HG03066 (cell line): ENCODE measurements around the gene SORCS2.

Source experiments
- ATAC-seq: cut with Tn5 transposase; IDR thresholded peaks from one replicate; pipeline ENCODE4 v1.9.1; 2021; ENCODE audit warnings: low read depth; ENCODE audit not compliant: unreplicated experiment

SORCS2 gene

GRCh38 chr4:7648544-7649395, 456.4 kb downstream of the SORCS2 start:
- ATAC-seq = no peak

GRCh38 chr4:7649411-7649740, 457.0 kb downstream of the SORCS2 start:
- no peak for ATAC-seq

DNA sequence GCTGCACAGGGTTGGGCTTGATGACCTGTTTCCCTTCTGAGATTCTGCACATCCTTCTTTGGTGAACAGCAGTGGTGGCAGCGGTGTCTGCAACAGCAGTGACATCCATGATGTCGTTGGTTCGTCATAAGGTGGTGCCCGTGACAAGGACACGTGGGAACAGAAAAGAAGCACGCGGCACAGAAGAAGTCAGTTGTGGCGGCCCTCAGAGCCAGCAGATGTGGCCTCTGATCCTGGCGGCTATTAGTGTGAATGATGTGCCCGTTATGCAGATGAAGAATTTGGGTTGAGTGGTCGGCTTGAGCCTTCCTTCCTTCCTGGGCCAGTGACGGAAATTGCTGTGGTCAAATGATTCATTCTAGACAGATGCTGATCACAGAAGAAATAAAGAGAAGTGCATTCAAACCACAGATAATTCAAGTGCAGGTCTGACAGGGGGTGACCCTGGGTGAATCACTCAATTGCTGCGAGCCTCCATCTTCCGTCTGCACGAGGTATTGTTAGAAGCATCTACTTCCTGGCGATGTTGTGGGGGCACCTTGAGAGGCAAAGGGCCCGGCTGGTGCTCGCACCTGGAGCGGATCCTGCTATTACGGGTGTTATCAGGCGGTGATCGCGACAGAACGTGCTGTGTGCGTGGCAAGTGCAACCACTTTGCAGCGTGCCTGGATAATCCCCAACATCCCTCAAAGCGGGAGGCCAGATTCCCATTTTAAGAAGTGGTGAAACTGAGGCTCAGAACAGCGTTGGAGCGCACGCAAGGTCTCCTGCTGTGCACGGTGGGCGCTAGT, 457.6 kb downstream of the SORCS2 start:
- ATAC-seq = no peak

DNA sequence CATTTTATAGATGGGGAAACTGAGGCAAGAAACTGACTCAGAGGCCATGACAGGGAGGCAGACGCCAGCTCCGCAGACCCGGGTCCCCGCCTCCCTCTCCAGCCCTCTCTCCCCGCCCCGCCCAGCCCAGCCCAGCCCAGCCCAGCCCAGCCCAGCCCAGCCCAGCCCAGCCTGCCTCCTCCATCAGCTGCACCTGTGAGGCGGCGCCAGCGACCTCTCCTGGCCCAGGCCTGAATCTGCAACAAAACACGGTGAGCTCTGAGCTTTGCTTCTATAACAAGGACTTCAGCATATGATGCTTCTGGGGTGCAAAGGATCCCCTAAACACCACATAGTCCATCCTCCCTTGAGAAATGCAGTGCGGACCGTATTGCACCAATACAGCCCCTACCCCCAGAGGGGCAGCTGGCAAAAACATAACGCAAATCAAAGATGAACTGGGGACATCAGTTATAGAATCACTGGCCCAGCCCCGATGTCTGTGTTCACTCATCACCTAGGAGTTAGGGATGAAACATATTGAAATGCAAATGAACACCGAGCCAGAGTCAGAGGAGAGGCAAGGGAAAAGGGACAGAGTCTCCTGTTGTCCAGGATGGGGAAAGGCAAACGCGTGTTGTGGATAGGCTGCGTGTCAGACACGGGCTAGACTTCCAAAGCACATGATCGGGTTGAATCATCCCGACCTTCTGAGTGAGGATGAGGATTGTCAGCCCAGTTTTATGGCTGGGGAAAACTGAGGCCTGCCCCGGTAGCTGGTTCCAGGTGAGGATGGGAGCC, 458.5 kb downstream of the SORCS2 start:
- ATAC-seq = no peak

DNA sequence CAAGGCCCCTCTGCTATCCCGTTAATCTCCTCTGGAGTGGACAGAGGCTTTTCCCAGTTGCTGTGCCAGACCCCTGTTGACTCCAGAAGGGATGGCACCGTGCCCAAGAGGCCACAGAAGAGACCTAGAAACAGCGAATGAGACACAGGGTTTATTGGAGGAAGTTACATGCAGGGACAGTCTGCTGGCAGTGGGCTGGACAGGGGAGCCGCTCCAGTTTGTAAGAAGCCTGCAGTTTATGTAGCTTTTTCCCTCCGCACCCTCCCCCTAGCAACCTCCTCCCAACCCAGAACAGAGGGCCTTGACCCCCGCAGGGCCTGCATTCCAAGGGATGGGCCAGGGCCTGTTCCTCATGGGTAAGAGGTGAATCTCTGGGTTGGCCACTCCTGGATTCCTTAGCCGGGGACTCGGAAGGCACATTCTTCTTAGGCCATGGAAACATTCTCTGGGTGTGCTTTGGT, 459.2 kb downstream of the SORCS2 start:
- no peak for ATAC-seq

- ATAC-seq = no peak
These were observed 459.7 kb downstream of the SORCS2 start for GRCh38 chr4:7652006-7652405.

DNA sequence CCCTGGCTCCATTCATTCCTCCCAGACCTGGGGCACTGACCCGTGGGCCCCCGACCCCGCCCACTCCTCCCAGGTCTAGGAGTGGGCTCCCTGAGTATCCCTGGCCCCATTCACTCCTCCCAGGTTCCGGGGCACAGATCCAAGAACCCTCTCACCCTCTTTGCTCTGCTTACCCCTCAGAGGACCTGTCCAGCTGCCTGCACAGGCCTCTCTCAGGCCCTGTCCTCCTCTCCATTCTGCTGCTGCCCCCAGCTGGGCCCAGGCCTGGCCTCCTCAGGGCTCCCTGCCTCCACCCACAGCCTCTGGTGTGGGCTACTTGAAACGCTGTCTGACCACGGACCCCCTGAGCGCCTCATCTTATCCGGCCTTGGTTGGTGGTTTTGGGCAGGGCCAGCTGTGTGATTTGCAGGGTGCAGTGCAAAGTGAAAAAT, 460.1 kb downstream of the SORCS2 start:
- no peak for ATAC-seq

GRCh38 chr4:7652906-7653305, 460.6 kb downstream of the SORCS2 start:
- no peak for ATAC-seq

GRCh38 chr4:7653510-7654369, 461.4 kb downstream of the SORCS2 start:
- ATAC-seq = no peak

GRCh38 chr4:7654550-7655445, 462.5 kb downstream of the SORCS2 start:
- ATAC-seq = no peak

- ATAC-seq = no peak
These were observed 463.3 kb downstream of the SORCS2 start for GRCh38 chr4:7655511-7656243.

- ATAC-seq = no peak
These were observed 464.0 kb downstream of the SORCS2 start for GRCh38 chr4:7656244-7656800.

DNA sequence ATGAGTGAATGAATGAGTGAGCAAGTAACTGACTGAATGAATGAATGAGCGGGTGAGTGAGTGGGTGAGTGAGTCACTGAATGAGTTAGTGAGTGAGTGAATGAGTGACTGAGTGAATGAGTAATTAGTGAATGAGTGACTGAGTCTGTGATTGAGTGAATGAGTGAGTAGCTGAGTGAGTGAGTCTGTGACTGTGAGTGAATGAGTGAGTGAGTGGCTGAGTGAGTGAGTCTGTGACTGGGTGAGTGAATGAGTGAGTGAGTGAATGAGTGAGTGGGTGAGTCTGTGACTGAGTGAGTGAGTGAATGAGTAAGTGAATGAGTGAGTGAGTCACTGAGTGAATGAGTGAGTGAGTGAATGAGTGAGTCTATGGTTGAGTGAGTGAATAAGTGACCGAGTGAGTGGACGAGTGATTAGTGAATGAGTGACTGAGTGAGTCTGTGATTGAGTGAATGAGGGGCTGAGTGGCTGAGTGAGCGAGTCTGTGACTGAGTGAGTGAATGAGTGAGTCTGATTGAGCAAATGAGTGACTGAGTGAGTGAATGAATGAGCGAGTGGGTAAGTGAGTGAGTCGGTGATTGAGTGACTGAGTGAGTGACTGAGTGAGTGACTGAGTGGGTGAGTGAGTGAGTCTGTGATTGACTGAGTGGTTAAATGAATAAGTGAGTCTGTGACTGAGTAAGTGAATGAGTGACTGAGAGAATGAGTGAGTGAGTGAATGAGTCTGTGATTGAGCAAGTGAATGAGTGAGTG, 465.4 kb downstream of the SORCS2 start:
- no peak for ATAC-seq

GRCh38 chr4:7658341-7659204, 466.2 kb downstream of the SORCS2 start:
- ATAC-seq = no peak

GRCh38 chr4:7659429-7660175, 467.3 kb downstream of the SORCS2 start:
- ATAC-seq = no peak
